NK-92 treated with Interleukin-12 subunit alpha and Interleukin-12 subunit beta, amount 100 ng/mL, for 24 hours (cell line): Measurements from ENCODE around the gene RDH5.

Experiments used
- DNase-seq: peaks from one replicate; lab custom pipeline; 2025; lab: John Stamatoyannopoulos, UW

RDH5 gene

GRCh38 chr12:55720071-55720564 is at the start of gene RDH5:
Gene RDH5 (plus strand): TSS chr12:55720393. CDS start chr12:55721185, 792 bp downstream.
- DNase-seq, result no peak

- DNase-seq, result no peak
These were observed 48.4 kb upstream of the RDH5 start for GRCh38 chr12:55671746-55672145.

GRCh38 chr12:55673638-55674037 is 46.6 kb upstream of the RDH5 start:
- DNase-seq, result no peak

GRCh38 chr12:55675666-55676065 is 44.5 kb upstream of the RDH5 start:
- DNase-seq, result no peak

- DNase-seq, result no peak
These were observed 43.5 kb upstream of the RDH5 start for GRCh38 chr12:55676707-55677106.

GRCh38 chr12:55679691-55680090 is 40.5 kb upstream of the RDH5 start:
- no peak for DNase-seq

GRCh38 chr12:55681142-55682077 is 38.8 kb upstream of the RDH5 start:
- no peak for DNase-seq

- no peak for DNase-seq
These were observed 38.0 kb upstream of the RDH5 start for GRCh38 chr12:55682087-55682796.

GRCh38 chr12:55683676-55684075 is 36.5 kb upstream of the RDH5 start:
- DNase-seq, result no peak

- no peak for DNase-seq
These were observed 35.3 kb upstream of the RDH5 start for GRCh38 chr12:55684761-55685370.

GRCh38 chr12:55685671-55686070 is 34.5 kb upstream of the RDH5 start:
- DNase-seq, result no peak

GRCh38 chr12:55686366-55687010 is 33.7 kb upstream of the RDH5 start:
- DNase-seq, result no peak

- DNase-seq, result peak; percentile 14
These were observed 32.4 kb upstream of the RDH5 start for GRCh38 chr12:55687746-55688145.

GRCh38 chr12:55688716-55689655 is 31.2 kb upstream of the RDH5 start:
- DNase-seq, result no peak

GRCh38 chr12:55692631-55693322 is 27.4 kb upstream of the RDH5 start:
- DNase-seq, result no peak

GRCh38 chr12:55693323-55694187 is 26.6 kb upstream of the RDH5 start:
- DNase-seq, result no peak

- no peak for DNase-seq
These were observed 26.0 kb upstream of the RDH5 start for GRCh38 chr12:55694188-55694515.

GRCh38 chr12:55694651-55695050 is 25.5 kb upstream of the RDH5 start:
- no peak for DNase-seq

- no peak for DNase-seq
These were observed 24.8 kb upstream of the RDH5 start for GRCh38 chr12:55695349-55695748.
